Fibroblast of skin of left quadriceps (primary cell): ENCODE data around the gene EXOC4.
"Not testable (repeated sequence)": the region's sequence is repeated elsewhere in the genome, so short reads cannot be mapped to it uniquely, and the experiment has no call there.

ENCODE experiments used
- DNase-seq, 2 experiments: peaks; one replicate each; pipeline ENCODE4 v3.0.0-alpha.2; 2013; ENCODE audit warnings: low read depth in 2 of 2

Gene EXOC4

GRCh38 chr7:134070673-134071072, 817.8 kb downstream of the EXOC4 start:
- no peak for DNase-seq

DNA sequence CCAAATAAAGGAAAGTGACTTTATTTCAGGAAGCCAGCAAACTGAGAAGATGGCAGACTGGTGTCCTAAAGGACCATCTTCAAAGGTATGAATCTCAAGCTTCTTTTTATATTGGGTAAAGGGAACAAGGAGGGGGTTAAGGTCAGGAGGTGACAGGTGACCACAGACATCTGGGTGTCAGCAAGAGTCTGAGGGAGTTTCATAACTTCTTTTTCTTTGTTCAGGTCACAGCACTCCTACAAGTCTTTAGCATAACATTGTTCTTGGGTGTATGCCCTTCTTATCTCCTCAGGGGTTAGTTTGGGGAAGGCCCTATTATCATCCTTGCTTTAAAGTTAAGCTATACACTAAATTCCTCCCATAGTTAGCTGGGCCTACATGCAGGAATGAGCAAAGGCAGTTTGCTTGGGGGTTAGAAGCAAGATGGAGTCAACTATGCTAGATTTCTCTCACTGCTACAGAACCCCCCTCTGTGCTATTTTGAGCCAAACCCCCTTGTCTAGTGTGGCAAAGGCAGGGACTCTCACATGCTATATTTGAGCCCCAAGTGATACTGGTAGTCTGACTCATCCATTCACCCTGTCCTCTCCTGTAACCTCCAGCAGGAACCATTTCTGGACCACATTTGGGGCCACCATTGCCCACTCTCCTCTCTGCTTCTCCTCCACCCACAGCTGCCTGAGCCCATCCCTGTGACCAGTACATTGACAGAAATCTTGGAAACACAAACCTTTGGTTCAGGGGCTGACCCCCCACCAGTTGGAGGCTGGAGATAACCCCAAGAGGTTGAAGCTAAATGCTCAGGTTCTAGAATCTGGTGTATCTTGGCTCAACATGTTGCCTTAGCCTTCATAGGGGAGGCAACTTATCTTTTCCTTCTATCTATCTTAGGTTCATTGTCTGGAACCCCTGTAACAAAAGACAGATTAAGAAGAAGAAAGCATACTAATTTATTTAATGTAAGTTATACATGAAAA, 818.8 kb downstream of the EXOC4 start:
- no peak for DNase-seq

GRCh38 chr7:134073276-134073675, 820.4 kb downstream of the EXOC4 start:
- no peak for DNase-seq

DNA sequence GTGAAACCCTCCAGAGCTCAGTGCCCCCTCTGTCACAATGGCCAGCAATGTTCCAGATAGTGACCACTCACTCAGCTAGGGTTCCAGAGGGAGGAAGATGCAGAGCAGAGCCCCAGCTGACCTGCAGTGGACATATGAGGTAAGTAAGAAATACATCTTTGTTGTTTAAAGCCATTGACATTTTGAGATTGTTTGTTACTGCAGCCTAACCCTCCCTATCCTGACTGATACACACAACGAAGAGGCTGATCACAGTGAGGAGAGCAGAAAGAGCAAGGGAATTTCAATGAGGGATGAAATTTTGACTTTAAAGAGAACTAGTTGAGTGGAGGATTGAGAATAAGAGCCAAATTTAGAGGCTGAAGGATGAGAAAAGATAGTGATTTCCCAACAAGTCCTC, 822.9 kb downstream of the EXOC4 start:
- no peak for DNase-seq

DNA sequence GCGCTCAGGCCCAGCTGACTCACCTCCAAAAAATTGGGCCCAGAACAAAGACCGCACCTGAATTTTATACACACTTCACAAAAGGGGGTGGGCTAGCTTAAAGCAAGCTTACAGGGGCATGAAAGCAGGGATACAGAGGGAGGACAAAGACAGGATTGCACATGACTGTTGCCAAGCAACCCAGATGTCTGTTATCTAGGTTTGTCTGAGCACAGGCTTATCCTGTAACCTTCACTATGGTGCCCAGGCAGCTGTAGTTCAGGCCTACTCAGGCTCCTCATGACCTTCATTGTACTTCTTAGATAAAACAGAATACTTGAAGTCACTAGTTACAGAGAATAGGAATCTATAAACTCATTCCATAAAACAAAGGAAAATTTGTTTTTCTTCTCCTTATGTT, 824.7 kb downstream of the EXOC4 start:
- DNase-seq: not testable (repeated sequence)

- DNase-seq: no peak
Observed at GRCh38 chr7:134078991-134079390, 826.1 kb downstream of the EXOC4 start.

DNA sequence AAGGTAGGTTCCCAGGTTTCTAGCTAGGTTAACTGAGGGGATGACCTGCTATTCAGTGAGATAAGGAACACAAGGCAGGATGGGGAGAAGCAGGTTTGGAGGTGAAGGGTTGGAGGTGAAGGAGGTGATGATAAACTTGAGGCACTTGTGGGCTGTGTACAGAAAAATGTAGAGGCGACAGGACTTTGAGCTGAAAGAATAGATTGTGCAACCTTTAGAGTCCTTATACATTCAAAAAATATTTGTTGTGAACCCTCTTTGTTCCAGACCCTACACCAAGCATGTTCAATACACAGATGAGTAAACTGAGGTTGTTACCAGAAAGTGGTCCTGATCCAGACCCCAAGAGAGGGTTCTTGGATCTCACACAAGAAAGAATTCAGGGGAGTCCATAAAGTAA, 828.8 kb downstream of the EXOC4 start:
- no peak for DNase-seq

- DNase-seq: no peak
Observed at GRCh38 chr7:134083766-134084487, 831.0 kb downstream of the EXOC4 start.

DNA sequence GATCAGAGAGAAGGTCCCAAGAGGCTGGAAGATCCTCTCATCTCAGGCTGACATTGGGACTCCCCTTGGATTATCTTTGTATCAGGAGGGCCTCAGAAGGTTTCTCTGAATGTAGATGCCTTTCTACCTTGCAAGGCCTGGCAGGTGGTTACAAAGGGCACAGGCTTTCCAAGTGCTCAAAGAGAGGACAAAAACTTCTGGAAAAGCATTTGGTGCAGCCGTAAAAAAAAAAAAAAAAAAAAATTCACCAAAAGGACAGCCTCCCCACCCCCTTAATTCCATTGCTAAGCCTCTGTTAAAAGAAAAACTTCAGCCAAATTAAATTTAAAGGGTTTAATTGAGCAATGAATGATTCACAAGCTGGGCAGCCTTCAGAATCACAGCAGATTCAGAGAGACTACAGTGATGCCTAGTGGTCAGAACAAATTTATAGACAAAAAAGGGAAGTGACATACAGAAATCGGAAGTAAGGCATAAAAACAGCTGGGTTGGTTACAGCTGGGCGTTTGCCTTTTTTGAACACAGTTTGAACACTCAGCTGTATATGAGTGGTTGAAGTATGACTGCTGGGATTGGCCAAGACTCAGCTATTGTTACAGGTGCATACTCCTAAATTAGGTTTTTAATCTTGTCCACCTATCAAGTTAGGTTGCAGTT, 831.7 kb downstream of the EXOC4 start:
- DNase-seq: no peak

DNA sequence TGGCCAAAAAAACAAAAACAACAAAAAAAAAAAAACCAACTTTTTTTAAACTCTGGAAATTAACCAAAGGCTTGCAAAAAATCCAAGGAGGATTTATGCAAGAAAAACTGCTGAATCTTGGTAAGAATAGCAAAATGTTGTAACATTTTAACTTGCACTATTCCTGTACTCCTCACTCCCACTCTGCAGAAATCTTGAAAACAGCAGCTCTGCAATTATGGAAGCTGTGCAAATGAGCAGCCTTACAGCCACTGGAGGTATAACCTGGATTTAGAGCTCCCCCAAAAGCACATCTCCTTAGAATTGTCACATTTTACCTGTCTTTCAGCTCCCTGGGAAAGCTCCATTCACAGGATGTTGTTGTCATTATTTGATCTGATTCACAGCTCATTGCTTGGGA, 832.4 kb downstream of the EXOC4 start:
- no peak for DNase-seq

GRCh38 chr7:134086998-134087735, 834.3 kb downstream of the EXOC4 start:
- DNase-seq: no peak

DNA sequence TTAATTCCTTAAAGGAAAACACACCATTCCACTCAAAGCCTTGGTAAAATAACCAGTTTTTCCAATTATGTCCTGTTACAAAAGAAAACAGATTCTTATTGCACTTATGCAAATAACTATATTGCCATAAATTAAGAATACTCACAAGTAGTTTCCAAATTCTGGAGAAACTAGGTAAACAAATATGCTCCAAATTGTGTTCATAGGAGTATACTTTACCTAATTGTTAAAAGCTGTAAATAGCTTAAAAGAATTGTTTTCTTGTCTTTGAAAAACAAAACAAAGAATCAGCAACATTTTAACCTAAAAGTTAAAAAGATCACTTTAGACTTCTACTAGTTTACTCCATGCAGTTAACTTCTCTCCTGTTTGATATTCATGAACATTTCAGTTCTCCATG, 835.3 kb downstream of the EXOC4 start:
- no peak for DNase-seq

GRCh38 chr7:134089446-134089845, 836.6 kb downstream of the EXOC4 start:
- DNase-seq: no peak

DNA sequence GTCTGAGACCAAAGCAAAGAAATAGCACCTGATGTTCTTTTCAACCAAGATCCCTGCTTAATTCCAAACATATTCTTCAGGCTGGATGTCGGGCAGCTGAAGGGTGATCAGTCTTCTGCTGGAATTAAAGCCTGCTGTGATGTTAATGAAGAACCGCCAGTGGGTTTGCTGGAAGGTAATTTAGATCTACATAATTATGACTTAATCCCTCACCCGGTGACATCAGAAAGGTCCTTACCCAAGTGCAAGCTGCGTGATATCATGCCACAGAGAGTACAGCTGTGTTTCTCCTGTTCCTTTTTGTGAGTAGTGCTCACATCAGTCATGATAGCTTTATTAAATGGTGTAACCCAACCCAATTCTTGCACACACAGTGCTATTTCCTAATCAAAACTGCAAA, 845.2 kb downstream of the EXOC4 start:
- DNase-seq: no peak

DNA sequence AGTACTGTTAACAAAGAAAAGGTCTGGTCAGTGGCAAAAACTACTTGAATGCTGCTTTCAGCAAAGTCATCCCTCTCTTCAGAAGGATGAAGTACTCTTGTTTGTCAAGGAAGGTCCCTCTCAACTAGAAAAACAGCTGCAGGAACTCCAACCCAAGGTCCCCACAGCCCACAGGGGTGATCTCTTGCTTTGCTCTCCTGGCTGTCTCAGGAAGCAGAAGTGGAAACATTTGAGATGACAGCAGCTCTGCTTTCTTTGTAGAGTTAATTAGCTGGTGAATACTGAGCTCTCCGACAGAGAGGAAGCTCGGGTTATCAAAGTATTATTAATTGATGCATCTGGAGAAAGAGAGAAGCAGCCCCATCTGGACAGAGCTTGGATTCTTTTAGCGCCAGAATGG, 848.8 kb downstream of the EXOC4 start:
- no peak for DNase-seq

GRCh38 chr7:134104166-134104565, 851.3 kb downstream of the EXOC4 start:
- DNase-seq: no peak

GRCh38 chr7:134105841-134106240, 853.0 kb downstream of the EXOC4 start:
- no peak for DNase-seq

GRCh38 chr7:134108802-134109201, 855.9 kb downstream of the EXOC4 start:
- DNase-seq: no peak

GRCh38 chr7:134113655-134114054, 860.8 kb downstream of the EXOC4 start:
- no peak for DNase-seq

GRCh38 chr7:134114992-134115391, 862.1 kb downstream of the EXOC4 start:
- DNase-seq: no peak
